PFSK-1 (cell line): ENCODE measurements around the gene RBM5.

Source experiments
- FOXP2 ChIP-seq: optimal IDR thresholded peaks from 2 replicates; pipeline ENCODE3; 2011; ENCODE audit warnings: borderline replicate concordance, control low read depth, inconsistent platforms; ENCODE audit not compliant: insufficient read depth; ENCODE audit errors: extremely low read length, extremely low read depth
- POLR2AphosphoS5 ChIP-seq: IDR thresholded peaks from 2 replicates; pipeline ENCODE4 v1.6.1; 2012; ENCODE audit warnings: low read depth, mild to moderate bottlenecking, control low read depth, low read length, moderate library complexity
- REST ChIP-seq, 2 experiments: IDR thresholded peaks; 2 replicates each; pipeline versions ENCODE4 v1.6.1 to v1.8.0; 2011 to 2012; ENCODE audit warnings: low read depth in 2 of 2, low read length in 2 of 2, control low read depth in 1 of 2, inconsistent platforms in 1 of 2, mild to moderate bottlenecking in 1 of 2, moderate library complexity in 1 of 2; ENCODE audit not compliant: insufficient read depth in 1 of 2
- SIN3A ChIP-seq: IDR thresholded peaks from 2 replicates; pipeline ENCODE4 v1.6.1; 2012; ENCODE audit warnings: mild to moderate bottlenecking, low read length, moderate library complexity, borderline replicate concordance; ENCODE audit not compliant: insufficient read depth
- TAF1 ChIP-seq: IDR thresholded peaks from 2 replicates; pipeline ENCODE4 v1.6.1; 2012; ENCODE audit warnings: low read length, control low read depth, borderline replicate concordance; ENCODE audit not compliant: insufficient read depth

Gene RBM5

GRCh38 chr3:50122071-50122470 is 33.4 kb downstream of the RBM5 start:
- no peak for TF ChIP-seq FOXP2
- TF ChIP-seq SIN3A = no peak
- TF ChIP-seq TAF1 = no peak
- no peak for TF ChIP-seq POLR2AphosphoS5
- no peak for TF ChIP-seq REST (IDR thresholded peaks at IDR 0.05; ENCODE audit: insufficient read depth in 1 of 2, low read depth in 2 of 2, low read length in 2 of 2)

- TF ChIP-seq POLR2AphosphoS5 = no peak
- no peak for TF ChIP-seq SIN3A
- TF ChIP-seq REST (IDR thresholded peaks at IDR 0.05; ENCODE audit: insufficient read depth in 1 of 2, low read depth in 2 of 2, low read length in 2 of 2) = no peak
- TF ChIP-seq TAF1 = no peak
- no peak for TF ChIP-seq FOXP2
Observed at GRCh38 chr3:50122661-50123391, 34.1 kb downstream of the RBM5 start.

- TF ChIP-seq TAF1 (no peak), REST (IDR thresholded peaks at IDR 0.05; ENCODE audit: insufficient read depth in 1 of 2, low read depth in 2 of 2, low read length in 2 of 2) (no peak), FOXP2 (no peak), SIN3A (no peak), POLR2AphosphoS5 (no peak)
Observed at GRCh38 chr3:50123394-50124051, 34.8 kb downstream of the RBM5 start.

- no peak for TF ChIP-seq POLR2AphosphoS5
- TF ChIP-seq SIN3A = no peak
- no peak for TF ChIP-seq TAF1
- no peak for TF ChIP-seq REST (IDR thresholded peaks at IDR 0.05; ENCODE audit: insufficient read depth in 1 of 2, low read depth in 2 of 2, low read length in 2 of 2)
Observed at GRCh38 chr3:50124052-50124799, 35.5 kb downstream of the RBM5 start.
